Breast epithelium (tissue), 3 donors: ENCODE measurements around the gene ZNF394.

Experiments used
- POLR2A ChIP-seq: fragments of 450-650 bp; IDR thresholded peaks from one replicate; pipeline ENCODE4 v1.6.1; 2016; ENCODE audit warnings: antibody characterized with exemption, mild to moderate bottlenecking, moderate library complexity
- TF ChIP-seq, protein P1 (sequence below), 3 donors: fragments of 450-650 bp; IDR thresholded peaks; one replicate each; pipeline ENCODE4 v1.5.1; 2016 to 2017; ENCODE audit warnings: antibody characterized with exemption in 3 of 3, mild to moderate bottlenecking in 3 of 3, moderate library complexity in 3 of 3

DNA sequence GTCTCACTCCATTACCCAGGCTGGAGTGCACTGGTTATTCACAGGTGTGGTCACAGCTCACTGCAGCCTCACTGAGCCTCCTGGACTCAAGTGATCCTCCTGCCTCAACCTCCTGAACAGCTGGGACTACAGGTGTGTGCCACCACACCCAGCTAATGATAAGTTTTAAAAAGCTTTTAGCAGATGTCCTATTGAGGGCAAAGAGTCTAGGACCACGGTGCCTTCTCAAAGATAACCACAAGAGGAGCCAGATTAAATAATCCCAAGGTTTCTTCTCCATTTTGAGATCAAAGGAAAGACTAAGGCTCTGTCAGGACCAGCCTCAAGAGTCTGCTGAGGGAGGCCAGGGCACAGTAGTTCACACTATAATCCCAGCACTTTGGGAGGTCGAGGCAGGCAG, 38.9 kb downstream of the ZNF394 start:
- TF ChIP-seq, protein P1, sequence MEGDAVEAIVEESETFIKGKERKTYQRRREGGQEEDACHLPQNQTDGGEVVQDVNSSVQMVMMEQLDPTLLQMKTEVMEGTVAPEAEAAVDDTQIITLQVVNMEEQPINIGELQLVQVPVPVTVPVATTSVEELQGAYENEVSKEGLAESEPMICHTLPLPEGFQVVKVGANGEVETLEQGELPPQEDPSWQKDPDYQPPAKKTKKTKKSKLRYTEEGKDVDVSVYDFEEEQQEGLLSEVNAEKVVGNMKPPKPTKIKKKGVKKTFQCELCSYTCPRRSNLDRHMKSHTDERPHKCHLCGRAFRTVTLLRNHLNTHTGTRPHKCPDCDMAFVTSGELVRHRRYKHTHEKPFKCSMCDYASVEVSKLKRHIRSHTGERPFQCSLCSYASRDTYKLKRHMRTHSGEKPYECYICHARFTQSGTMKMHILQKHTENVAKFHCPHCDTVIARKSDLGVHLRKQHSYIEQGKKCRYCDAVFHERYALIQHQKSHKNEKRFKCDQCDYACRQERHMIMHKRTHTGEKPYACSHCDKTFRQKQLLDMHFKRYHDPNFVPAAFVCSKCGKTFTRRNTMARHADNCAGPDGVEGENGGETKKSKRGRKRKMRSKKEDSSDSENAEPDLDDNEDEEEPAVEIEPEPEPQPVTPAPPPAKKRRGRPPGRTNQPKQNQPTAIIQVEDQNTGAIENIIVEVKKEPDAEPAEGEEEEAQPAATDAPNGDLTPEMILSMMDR (IDR thresholded peaks at IDR 0.05): no peak
- TF ChIP-seq POLR2A: no peak
